Measurements from ENCODE around the gene ASL. TPM values are rescaled to one million over a fixed set of nuclear protein-coding genes. Genes with fewer than 3 reads are reported as not detected.

Gene ASL
- total RNA-seq, 1 donor from 2014 or later = 48.3 TPM

DNA sequence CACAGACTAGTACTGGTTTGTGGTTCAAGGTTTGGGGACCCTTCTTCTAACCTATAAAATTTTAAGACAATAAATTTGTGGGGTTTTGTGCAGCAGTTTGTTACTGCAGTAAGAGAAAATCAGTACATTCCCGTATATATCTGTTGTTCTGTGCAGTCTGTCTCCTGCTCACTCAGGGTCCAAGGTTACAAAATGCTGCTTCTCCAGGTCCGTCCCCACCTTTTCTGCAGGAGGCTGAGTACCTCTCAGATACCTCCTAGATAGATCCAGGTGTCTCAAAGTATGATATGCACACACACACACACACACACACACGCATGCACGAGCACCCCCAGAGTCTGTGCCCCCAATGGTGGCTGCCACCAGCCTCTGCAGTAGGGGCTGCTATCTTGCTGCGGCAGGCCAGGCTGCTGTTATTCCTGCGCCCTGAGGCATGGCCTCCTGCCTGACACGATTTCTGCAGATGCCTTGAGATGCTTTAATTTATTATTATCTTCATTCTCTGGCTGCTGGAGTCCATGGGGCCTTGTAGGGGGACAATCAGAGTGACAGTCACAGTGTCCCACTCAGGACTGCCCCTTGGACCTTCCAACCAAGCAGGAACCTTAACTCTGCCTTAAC is 25.2 kb upstream of the ASL start:
- no peak overlapping the region for H3K27ac Mint-ChIP-seq (ENCODE audit: unreplicated experiment)
- peaks cover 2% of the 10 kb centered on the region for H3K27me3 Mint-ChIP-seq (ENCODE audit: unreplicated experiment)
- H3K4me3 Mint-ChIP-seq (ENCODE audit: unreplicated experiment) = no peak overlapping the region
- peaks cover 4% of the 10 kb centered on the region for H3K4me1 Mint-ChIP-seq (ENCODE audit: unreplicated experiment)
- no peak for DNase-seq (ENCODE audit: low spot score)
- no peaks in the 10 kb centered on the region for H3K9me3 Mint-ChIP-seq (ENCODE audit: unreplicated experiment)
- peaks cover 3% of the 10 kb centered on the region for H3K36me3 Mint-ChIP-seq (ENCODE audit: low read depth, unreplicated experiment)
- TF ChIP-seq, protein P1, sequence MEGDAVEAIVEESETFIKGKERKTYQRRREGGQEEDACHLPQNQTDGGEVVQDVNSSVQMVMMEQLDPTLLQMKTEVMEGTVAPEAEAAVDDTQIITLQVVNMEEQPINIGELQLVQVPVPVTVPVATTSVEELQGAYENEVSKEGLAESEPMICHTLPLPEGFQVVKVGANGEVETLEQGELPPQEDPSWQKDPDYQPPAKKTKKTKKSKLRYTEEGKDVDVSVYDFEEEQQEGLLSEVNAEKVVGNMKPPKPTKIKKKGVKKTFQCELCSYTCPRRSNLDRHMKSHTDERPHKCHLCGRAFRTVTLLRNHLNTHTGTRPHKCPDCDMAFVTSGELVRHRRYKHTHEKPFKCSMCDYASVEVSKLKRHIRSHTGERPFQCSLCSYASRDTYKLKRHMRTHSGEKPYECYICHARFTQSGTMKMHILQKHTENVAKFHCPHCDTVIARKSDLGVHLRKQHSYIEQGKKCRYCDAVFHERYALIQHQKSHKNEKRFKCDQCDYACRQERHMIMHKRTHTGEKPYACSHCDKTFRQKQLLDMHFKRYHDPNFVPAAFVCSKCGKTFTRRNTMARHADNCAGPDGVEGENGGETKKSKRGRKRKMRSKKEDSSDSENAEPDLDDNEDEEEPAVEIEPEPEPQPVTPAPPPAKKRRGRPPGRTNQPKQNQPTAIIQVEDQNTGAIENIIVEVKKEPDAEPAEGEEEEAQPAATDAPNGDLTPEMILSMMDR (IDR thresholded peaks at IDR 0.05; ENCODE audit: unreplicated experiment) = no peak

DNA sequence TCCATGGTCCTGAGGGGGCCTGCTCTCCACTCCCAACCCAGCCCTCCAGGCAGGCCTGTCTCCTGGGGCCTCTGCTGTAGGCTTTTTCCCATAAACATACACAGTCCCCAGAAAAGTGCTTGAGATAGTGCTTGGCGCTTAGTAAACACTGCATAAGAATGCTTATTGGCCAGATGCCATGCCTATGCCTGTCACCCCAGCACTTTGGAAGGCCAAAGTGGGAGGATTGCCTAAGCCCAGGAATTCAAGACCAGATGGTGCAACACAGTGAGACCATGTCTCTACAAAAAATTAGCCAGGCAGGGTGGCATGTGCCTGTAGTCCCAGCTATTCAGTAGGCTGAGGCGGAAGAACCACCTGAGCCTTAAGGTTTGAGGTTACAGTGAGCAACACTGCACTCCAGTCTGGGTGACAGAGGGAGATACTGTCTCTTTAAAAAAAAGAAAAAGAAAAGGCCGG is 24.6 kb upstream of the ASL start:
- no peak for DNase-seq (ENCODE audit: low spot score)
- Mint-ChIP-seq H3K9me3 (ENCODE audit: unreplicated experiment) (no peaks in the 10 kb centered on the region), H3K36me3 (ENCODE audit: low read depth, unreplicated experiment) (peaks cover 3% of the 10 kb centered on the region), H3K4me3 (ENCODE audit: unreplicated experiment) (no peak overlapping the region), H3K27me3 (ENCODE audit: unreplicated experiment) (peaks cover 2% of the 10 kb centered on the region), H3K27ac (ENCODE audit: unreplicated experiment) (no peak overlapping the region), H3K4me1 (ENCODE audit: unreplicated experiment) (peaks cover 4% of the 10 kb centered on the region)
- TF ChIP-seq, protein P1 (IDR thresholded peaks at IDR 0.05; ENCODE audit: unreplicated experiment) = no peak

DNA sequence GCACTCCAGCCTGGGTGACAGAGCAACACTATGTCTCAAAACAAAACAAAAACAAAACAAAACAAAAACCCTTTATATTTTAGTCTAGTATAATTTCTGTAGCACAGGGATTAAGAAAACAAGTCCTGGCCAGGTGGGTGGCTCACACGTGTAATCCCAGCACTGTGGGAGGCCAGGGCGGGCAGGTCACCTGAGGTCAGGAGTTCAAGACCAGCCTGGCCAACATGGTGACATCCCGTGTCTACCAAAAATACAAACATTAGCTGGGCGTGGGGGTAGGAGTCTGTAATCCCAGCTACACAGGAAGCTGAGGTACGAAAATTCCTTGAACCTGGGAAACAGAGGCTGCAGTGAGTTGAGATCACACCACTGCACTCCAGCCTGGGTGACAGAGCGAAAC is 23.2 kb upstream of the ASL start:
- H3K9me3 Mint-ChIP-seq (ENCODE audit: unreplicated experiment) = no peaks in the 10 kb centered on the region
- H3K4me1 Mint-ChIP-seq (ENCODE audit: unreplicated experiment) = peaks cover 4% of the 10 kb centered on the region
- DNase-seq (ENCODE audit: low spot score) = no peak
- TF ChIP-seq, protein P1 (IDR thresholded peaks at IDR 0.05; ENCODE audit: unreplicated experiment) = no peak
- H3K36me3 Mint-ChIP-seq (ENCODE audit: low read depth, unreplicated experiment) = peaks cover 1% of the 10 kb centered on the region
- peaks cover 2% of the 10 kb centered on the region for H3K27me3 Mint-ChIP-seq (ENCODE audit: unreplicated experiment)
- H3K4me3 Mint-ChIP-seq (ENCODE audit: unreplicated experiment) = no peak overlapping the region
- H3K27ac Mint-ChIP-seq (ENCODE audit: unreplicated experiment) = no peak overlapping the region

DNA sequence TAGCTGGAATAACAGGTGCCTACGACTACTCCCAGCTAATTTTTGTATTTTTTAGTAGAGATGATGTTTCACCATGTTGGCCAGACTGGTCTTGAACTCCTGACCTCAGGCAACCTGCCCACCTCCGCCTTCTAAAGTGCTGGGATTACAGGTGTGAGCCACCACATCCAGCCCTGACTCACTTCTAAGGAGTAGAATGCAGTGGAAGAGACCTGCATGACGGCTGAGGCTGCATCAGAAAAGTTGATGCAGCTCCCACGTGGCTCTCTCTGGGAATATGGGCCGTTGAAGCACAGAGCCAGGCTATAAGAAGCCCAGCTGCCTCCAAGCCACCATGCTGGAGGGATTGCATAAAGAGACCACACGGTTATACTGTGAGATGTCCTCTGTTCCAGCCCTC is 21.6 kb upstream of the ASL start:
- peaks cover 4% of the 10 kb centered on the region for H3K4me1 Mint-ChIP-seq (ENCODE audit: unreplicated experiment)
- H3K36me3 Mint-ChIP-seq (ENCODE audit: low read depth, unreplicated experiment) = no peaks in the 10 kb centered on the region
- no peak overlapping the region for H3K4me3 Mint-ChIP-seq (ENCODE audit: unreplicated experiment)
- TF ChIP-seq, protein P1 (IDR thresholded peaks at IDR 0.05; ENCODE audit: unreplicated experiment) = no peak
- H3K27ac Mint-ChIP-seq (ENCODE audit: unreplicated experiment) = no peak overlapping the region
- no peaks in the 10 kb centered on the region for H3K9me3 Mint-ChIP-seq (ENCODE audit: unreplicated experiment)
- no peak for DNase-seq (ENCODE audit: low spot score)
- H3K27me3 Mint-ChIP-seq (ENCODE audit: unreplicated experiment) = peaks cover 2% of the 10 kb centered on the region

DNA sequence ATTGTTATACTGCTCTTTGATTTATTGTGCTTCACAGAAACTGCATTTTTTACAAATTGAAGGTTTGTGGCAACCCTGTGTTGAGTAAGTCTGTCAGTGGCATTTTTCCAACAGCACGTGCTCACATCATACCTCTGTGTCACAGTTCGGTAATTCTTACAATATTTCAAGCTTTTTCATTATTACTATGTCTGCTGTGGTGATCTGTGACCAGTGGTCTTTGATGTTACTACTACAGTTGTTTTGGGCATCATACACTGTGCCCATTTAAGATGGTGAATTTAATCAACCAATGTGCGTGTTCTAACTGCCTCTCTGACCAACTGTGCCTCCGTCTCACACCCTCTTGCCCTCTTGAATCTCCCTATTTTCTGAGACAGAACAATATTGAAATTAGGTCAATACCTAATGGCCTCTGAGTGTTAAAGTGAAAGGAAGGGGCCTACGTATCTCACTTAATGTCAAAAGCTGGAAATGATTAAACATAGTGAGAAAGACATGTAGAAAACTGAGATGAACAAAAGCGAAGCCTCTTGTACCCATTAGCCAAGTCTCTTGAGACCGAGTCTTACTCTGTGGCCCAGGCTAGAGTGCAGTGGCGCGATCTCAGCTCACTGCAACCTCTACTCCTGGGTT is 20.2 kb upstream of the ASL start:
- Mint-ChIP-seq H3K9me3 (ENCODE audit: unreplicated experiment) (no peaks in the 10 kb centered on the region), H3K27ac (ENCODE audit: unreplicated experiment) (no peak overlapping the region), H3K4me1 (ENCODE audit: unreplicated experiment) (peaks cover 4% of the 10 kb centered on the region), H3K27me3 (ENCODE audit: unreplicated experiment) (peaks cover 2% of the 10 kb centered on the region), H3K4me3 (ENCODE audit: unreplicated experiment) (no peak overlapping the region), H3K36me3 (ENCODE audit: low read depth, unreplicated experiment) (no peaks in the 10 kb centered on the region)
- TF ChIP-seq, protein P1 (IDR thresholded peaks at IDR 0.05; ENCODE audit: unreplicated experiment) = no peak
- no peak for DNase-seq (ENCODE audit: low spot score)

All from endothelial cell (in vitro differentiated cells).